NCI-H146 treated with DMSO at 0.1 percent for 48 hours (cell line): ENCODE results near the gene PTPRN2.

ENCODE experiments used
- DNase-seq: peaks from one replicate; lab custom pipeline; 2025; ENCODE audit not compliant: unreplicated experiment; lab: John Stamatoyannopoulos, UW

PTPRN2 gene

GRCh38 chr7:158328376-158329013 is 259.1 kb downstream of the PTPRN2 start:
- no peak for DNase-seq

DNA sequence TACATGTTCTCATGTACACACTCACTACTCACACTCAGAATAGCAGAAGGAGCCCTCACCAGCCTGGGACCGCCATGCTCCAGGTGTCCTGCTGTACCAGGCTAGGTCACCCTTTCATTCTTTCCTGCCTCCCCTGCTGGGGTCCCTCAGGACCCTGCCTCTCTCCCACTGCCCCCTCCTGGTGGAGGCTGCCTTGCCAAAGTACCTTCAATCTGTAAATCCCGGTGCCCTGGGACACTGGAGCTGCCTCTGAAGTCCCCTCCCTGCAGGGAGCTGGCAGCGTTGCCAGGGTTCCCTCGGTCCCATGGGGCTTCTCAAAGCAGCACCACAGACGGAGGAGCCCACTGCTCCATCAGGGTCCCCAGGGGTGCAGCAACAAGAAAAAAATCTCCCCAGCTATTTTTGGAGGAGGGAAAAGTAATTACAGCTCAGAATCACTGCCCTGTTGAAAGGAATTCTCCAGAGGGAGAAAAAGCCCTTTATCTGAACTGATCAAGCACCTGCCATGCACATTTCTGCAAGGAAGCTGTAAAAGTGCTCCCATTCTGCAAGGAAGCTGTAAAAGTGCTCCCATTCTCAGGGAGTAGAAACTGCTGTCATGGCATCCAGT is 259.9 kb downstream of the PTPRN2 start:
- no peak for DNase-seq

DNA sequence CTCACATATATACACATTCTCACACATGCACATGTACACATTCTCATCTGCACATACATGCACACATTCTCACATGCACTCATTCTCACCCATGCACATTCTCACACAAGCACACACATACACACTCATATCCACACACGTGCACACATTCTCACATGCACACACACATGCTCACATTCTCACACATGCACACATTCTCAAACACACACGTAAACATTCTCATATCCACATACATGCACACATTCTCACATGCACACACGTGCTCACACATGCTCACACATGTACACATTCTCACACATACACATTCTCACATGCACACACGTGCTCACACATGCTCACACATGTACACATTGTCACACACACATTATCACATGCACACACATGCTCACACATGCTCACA is 260.6 kb downstream of the PTPRN2 start:
- DNase-seq, result no peak

GRCh38 chr7:158325530-158326381 is 261.9 kb downstream of the PTPRN2 start:
- DNase-seq, result peak; percentile 94

GRCh38 chr7:158324397-158325360 is 262.9 kb downstream of the PTPRN2 start:
- no peak for DNase-seq

DNA sequence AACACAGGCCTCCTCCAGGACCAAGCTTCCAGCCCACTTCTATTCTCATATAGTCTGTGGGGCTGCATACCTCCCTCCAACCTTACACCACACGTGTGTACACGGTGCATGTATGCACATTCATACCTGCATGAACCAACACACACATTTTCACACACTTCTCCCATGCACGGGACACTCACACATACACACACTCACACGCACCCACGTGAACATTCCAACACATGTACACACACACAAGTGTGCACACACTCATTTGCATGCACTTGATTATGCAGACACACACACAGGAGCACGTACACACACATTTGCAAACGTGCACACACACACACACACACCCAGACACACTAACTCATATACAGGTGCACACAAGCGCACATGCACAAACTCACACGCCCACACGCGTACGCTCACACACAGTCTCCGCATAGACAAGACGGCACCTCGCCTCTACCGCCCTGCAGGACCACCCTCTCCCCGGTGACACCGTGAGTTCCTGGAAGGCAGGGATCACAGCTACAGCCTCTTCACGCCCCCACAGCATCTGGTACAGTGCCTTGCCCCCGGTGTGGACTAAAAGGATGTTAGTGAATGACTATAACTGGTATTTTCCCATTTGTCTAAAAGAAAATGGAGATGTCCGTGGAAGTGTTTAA is 263.8 kb downstream of the PTPRN2 start:
- no peak for DNase-seq

DNA sequence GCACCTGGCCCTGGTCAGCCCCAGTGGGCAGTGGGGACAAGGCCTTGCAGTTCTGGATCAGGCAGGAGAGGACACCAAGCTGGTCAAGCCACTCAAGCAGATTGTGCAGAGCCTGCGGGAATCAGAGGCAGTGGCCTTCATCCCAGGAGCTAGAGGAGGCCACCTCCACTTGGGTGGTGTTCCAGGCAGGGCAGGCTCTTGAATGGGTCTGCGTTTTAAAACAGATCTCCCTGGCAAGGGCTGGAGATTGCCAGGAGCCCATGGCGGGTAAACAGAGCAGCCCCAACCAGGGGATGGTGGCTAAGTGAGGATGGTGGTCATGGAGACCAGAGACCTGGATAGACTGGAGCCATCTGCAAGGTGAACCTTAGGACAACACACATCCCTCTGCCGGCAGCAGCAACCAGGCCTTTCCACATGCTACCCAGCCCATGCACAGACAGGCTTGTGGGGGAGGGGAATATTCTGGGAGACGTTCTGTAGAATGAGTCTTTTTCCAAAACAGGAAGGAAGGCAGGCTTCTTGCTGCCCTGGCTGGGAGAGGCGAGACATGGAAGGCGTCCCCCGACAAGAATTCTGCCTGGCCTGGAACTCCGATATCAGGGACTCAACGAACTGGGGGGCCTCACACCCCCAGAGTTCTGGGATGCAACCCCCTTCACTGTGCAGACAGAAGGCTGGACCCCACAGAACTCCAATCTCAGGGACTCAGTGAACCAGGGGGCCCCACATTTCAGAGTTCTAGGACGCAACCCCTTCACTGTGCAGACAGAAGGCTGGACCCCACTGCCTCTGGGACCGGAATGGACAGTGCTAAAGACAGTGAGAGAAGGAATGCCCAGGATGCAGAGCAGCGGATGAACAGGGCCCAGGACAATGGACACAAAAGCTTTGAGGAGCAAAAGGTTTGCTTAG is 264.8 kb downstream of the PTPRN2 start:
- DNase-seq, result no peak

- no peak for DNase-seq
Observed at GRCh38 chr7:158321936-158322615, 265.5 kb downstream of the PTPRN2 start.

- DNase-seq, result no peak
Observed at GRCh38 chr7:158321056-158321700, 266.4 kb downstream of the PTPRN2 start.

DNA sequence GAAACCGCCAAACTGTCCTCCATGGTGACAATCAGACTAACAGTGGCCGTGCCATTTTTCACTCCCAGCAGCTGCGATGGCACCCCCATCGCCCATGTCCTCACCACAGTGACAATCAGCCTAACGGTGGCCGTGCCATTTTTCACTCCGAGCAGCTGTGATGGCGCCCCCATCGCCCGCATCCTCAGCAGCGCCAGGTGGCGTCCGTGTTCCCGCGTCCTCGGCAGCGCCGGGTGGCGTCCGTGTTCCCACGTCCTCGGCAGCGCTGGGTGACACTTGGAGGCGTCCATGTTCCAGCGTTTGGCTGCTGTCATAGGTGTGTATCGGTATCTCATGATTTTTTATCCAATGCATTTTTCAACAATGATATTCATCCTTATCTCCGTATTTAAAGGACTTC is 267.3 kb downstream of the PTPRN2 start:
- DNase-seq, result no peak

GRCh38 chr7:158318511-158318913 is 269.1 kb downstream of the PTPRN2 start:
- no peak for DNase-seq

- DNase-seq, result peak; percentile 89
Observed at GRCh38 chr7:158317238-158318205, 270.1 kb downstream of the PTPRN2 start.

DNA sequence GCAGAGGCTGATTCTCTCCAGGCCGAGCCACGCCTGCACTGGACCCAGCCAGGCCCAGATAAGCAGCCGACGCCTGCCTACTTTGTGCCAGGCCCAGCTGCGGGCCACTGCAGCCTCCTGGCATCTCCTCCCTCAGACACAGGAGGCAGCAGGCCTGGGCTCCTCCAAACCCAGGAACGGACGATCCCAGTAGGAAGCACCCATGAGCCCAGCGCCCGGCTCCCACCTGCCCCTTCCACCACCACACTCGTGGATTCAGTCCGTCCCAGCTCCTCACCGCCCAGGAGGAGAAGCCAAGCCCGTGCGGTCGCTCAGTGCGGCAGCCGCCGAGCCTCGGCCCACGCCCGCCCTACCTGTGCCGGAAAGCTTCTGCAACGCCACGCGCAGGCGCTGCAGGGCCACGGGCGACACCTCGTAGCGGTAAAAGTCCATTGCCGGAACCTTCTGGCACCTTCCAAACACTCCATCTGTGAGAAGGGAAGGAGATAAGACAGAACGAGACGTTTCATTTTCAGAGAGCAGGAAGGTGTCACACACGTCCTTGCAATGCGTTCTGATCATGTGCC is 271.1 kb downstream of the PTPRN2 start:
- DNase-seq, result no peak

DNA sequence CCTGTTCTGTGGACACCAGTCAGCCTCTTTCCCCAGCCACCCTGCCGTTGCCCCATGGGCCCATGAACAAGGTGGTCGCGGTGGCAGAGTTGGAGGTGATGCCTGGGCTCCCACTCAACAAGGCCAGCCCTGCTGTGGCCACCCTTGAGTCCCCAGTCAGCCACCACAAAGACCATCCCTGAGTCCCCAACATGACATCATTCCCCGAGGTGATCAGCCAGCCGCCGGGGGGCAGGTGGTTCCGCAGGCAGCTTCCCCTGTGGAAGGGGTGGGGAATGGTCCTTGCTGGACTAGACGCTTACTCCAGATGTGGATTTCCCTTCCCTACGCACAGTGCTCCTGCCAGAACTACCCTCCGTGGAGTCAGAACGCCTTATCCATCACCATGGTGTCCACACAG is 271.7 kb downstream of the PTPRN2 start:
- no peak for DNase-seq

- no peak for DNase-seq
Observed at GRCh38 chr7:158315326-158315725, 272.3 kb downstream of the PTPRN2 start.

- no peak for DNase-seq
Observed at GRCh38 chr7:158314394-158314793, 273.2 kb downstream of the PTPRN2 start.

- DNase-seq, result no peak
Observed at GRCh38 chr7:158313931-158314330, 273.7 kb downstream of the PTPRN2 start.
